Kidney (tissue), 14 donors: ENCODE results near the gene PPFIBP1. TPM values are rescaled to one million over a fixed set of nuclear protein-coding genes. Genes with fewer than 3 reads are reported as not detected.

Source experiments
- DNase-seq, 5 donors: peaks; one replicate each; pipeline ENCODE4 v3.0.0-alpha.2; 2013 to 2020
- FAIRE-seq: peaks from 2 replicates; lab custom pipeline; 2012; peaks lifted over from hg19 to GRCh38; lab: Jason Lieb, UNC
- H3K27ac ChIP-seq, 2 donors: one replicate each; pipeline ENCODE4 v1.7.0; 2013; ENCODE audit warnings: low read depth in 2 of 2, low read length in 2 of 2, inconsistent platforms in 1 of 2
- H3K27me3 ChIP-seq: one replicate; pipeline ENCODE4 v1.7.1; 2013; ENCODE audit warnings: low read length, inconsistent platforms; ENCODE audit not compliant: control insufficient read depth, insufficient read depth
- H3K36me3 ChIP-seq, 3 donors: one replicate each; pipeline versions ENCODE4 v1.7.0 to v1.7.1; 2013; ENCODE audit warnings: low read length in 3 of 3, control low read depth in 1 of 3, inconsistent platforms in 1 of 3; ENCODE audit not compliant: insufficient read depth in 3 of 3, control insufficient read depth in 2 of 3
- H3K4me1 ChIP-seq, 3 donors: one replicate each; pipeline versions ENCODE4 v1.7.0 to v1.7.1; 2013; ENCODE audit warnings: low read length in 3 of 3, inconsistent platforms in 1 of 3, low read depth in 1 of 3; ENCODE audit not compliant: control insufficient read depth in 2 of 3, insufficient read depth in 2 of 3
- H3K4me3 ChIP-seq, 3 donors: one replicate each; pipeline versions ENCODE4 v1.7.0 to v1.8.1; 2013; ENCODE audit warnings: low read length in 3 of 3, control low read depth in 1 of 3, inconsistent platforms in 1 of 3
- H3K9ac ChIP-seq, 3 donors: one replicate each; pipeline versions ENCODE4 v1.7.0 to v1.7.1; 2013; ENCODE audit warnings: low read length in 3 of 3, control low read depth in 1 of 3, inconsistent platforms in 1 of 3
- H3K9me3 ChIP-seq, 3 donors: one replicate each; pipeline versions ENCODE4 v1.7.0 to v1.7.1; 2013; ENCODE audit warnings: low read length in 3 of 3, control low read depth in 1 of 3, inconsistent platforms in 1 of 3; ENCODE audit not compliant: control insufficient read depth in 2 of 3, insufficient read depth in 1 of 3
- CTCF ChIP-seq: IDR thresholded peaks from 3 replicates; pipeline ENCODE4 v1.5.1; 2012; ENCODE audit warnings: mild to moderate bottlenecking, moderate library complexity, borderline replicate concordance; ENCODE audit not compliant: insufficient read depth; ENCODE audit errors: extremely low read depth
- intact Hi-C: fragments of 100-400 bp; cut with DNase I; formaldehyde crosslinking; loops from one replicate; pipeline ENCODE4 v1.11.1; 2022
- polyA plus RNA-seq: library from polyadenylated mRNA; stranded (reverse); fragments of 350-450 nt; fragmentation: Illumina TruSeq; extraction: RNeasy Lipid Tissue Mini Kit (QIAGEN cat#74804); gene quantifications from one replicate; pipeline ENCODE4 v1.2.3, GENCODE V29; 2014; ENCODE audit warnings: low read depth, low replicate concordance; ENCODE audit not compliant: insufficient read depth
- total RNA-seq: library from RNA; stranded (reverse); fragmentation: NEBNext Ultra II Directional; extraction: Animal tissue kit (Norgen Biotek cat#: 25700); gene quantifications from one replicate; pipeline ENCODE4 v1.2.1, GENCODE V29; 2021
- donor health status: control.
- donor health status: control.
- donor health status: control.
- donor health status: control.
- donor health status: control.
- donor health status: DM: yes; HTN: yes; CAD: no.
- donor health status: Normal renal cell carcinoma (clear cell type).

The PPFIBP1 gene
- total and polyA plus RNA-seq, 2 donors from 2014 or later: 12.7 to 175 TPM

GRCh38 chr12:27682534-27682933 is 158.5 kb downstream of the PPFIBP1 start:
- H3K27me3 ChIP-seq: no peaks in the 10 kb centered on the region
- peaks cover 14 to 53% (median 24%) of the 10 kb centered on the region in 3 donors for H3K36me3 ChIP-seq
- DNase-seq: no peak

GRCh38 chr12:27685274-27685673 is 161.3 kb downstream of the PPFIBP1 start:
- Histone ChIP-seq H3K9me3 (no peaks in the 10 kb centered on the region), H3K36me3 (peaks cover 8 to 63% (median 32%) of the 10 kb centered on the region in 3 donors), H3K4me3 (no peak overlapping the region), H3K27ac (no peak overlapping the region), H3K4me1 (no peaks in the 10 kb centered on the region), H3K27me3 (no peaks in the 10 kb centered on the region), H3K9ac (no peak overlapping the region)
- no peak for TF ChIP-seq CTCF
- DNase-seq: no peak
- no peak for FAIRE-seq
- intact Hi-C loops: no loop called here

More at GRCh38 chr12:27682534-27682933, 158.5 kb downstream of the PPFIBP1 start:
- no peak for TF ChIP-seq CTCF
- intact Hi-C loops: no loop called here
- H3K4me1 ChIP-seq: no peaks in the 10 kb centered on the region
- H3K9ac ChIP-seq: no peak overlapping the region
- FAIRE-seq: no peak
- H3K4me3 ChIP-seq: no peak overlapping the region
- no peak overlapping the region for H3K27ac ChIP-seq
- H3K9me3 ChIP-seq: no peaks in the 10 kb centered on the region

GRCh38 chr12:27686147-27686546 is 162.1 kb downstream of the PPFIBP1 start:
- DNase-seq: no peak

More at GRCh38 chr12:27686147-27686546, 162.1 kb downstream of the PPFIBP1 start:
- peaks cover 8 to 60% (median 31%) of the 10 kb centered on the region in 3 donors for H3K36me3 ChIP-seq
- intact Hi-C loops: no loop called here
- TF ChIP-seq CTCF: no peak
- no peak overlapping the region for H3K9ac ChIP-seq
- H3K27me3 ChIP-seq: no peaks in the 10 kb centered on the region
- FAIRE-seq: no peak
- no peaks in the 10 kb centered on the region for H3K4me1 ChIP-seq
- no peak overlapping the region for H3K27ac ChIP-seq
- H3K9me3 ChIP-seq: no peaks in the 10 kb centered on the region
- H3K4me3 ChIP-seq: no peak overlapping the region
